MM.1S (cell line): ENCODE measurements around the gene ZNRF3.

ENCODE experiments used
- DNase-seq: peaks from one replicate; pipeline ENCODE4 v3.0.0-alpha.2; 2015
- H2AFZ ChIP-seq: fragments of 300-600 bp; sonication (generic); 2 replicates; pipeline ENCODE4 v1.6.0; 2016; ENCODE audit warnings: antibody characterized with exemption, low read length
- H3F3A ChIP-seq: fragments of 300-600 bp; sonication (generic); 2 replicates; pipeline ENCODE4 v1.6.1; 2016; ENCODE audit warnings: mild to moderate bottlenecking, antibody characterized with exemption, low read length, moderate library complexity, mixed read lengths; ENCODE audit not compliant: insufficient read depth
- H3K27ac ChIP-seq: fragments of 300-600 bp; sonication (generic); 2 replicates; pipeline ENCODE4 v1.5.1; 2016; ENCODE audit warnings: mild to moderate bottlenecking, low read length
- H3K27me3 ChIP-seq: fragments of 300-600 bp; sonication (generic); replicated peaks from 2 replicates; pipeline ENCODE4 v1.6.0; 2016; ENCODE audit warnings: low read length; ENCODE audit not compliant: insufficient read depth
- H3K36me3 ChIP-seq: fragments of 300-600 bp; sonication (generic); replicated peaks from 2 replicates; pipeline ENCODE4 v1.6.1; 2016; ENCODE audit warnings: mild to moderate bottlenecking, low read length, mixed read lengths; ENCODE audit not compliant: insufficient read depth
- H3K4me1 ChIP-seq: fragments of 300-600 bp; sonication (generic); 2 replicates; pipeline ENCODE4 v1.6.1; 2016; ENCODE audit warnings: low read length, mixed read lengths
- H3K4me2 ChIP-seq: fragments of 300-600 bp; sonication (generic); 2 replicates; pipeline ENCODE4 v1.6.0; 2016; ENCODE audit warnings: low read depth, low read length
- H3K4me3 ChIP-seq: fragments of 300-600 bp; sonication (generic); 2 replicates; pipeline ENCODE4 v1.5.1; 2016; ENCODE audit warnings: low read length, mixed read lengths
- H3K79me2 ChIP-seq: fragments of 300-600 bp; sonication (generic); 2 replicates; pipeline ENCODE4 v1.6.1; 2016; ENCODE audit warnings: mixed run types, low read length, mixed read lengths
- H3K9ac ChIP-seq: fragments of 300-600 bp; sonication (generic); 2 replicates; pipeline ENCODE4 v1.6.1; 2016; ENCODE audit warnings: low read length, mixed read lengths
- H3K9me2 ChIP-seq: fragments of 300-600 bp; sonication (generic); replicated peaks from 2 replicates; pipeline ENCODE4 v1.6.1; 2016; ENCODE audit warnings: mild to moderate bottlenecking, low read length, mixed read lengths; ENCODE audit not compliant: insufficient read depth
- H3K9me3 ChIP-seq: fragments of 300-600 bp; sonication (generic); replicated peaks from 2 replicates; pipeline ENCODE4 v1.6.1; 2016; ENCODE audit warnings: mild to moderate bottlenecking, low read length, mixed read lengths; ENCODE audit not compliant: insufficient read depth
- H4K20me1 ChIP-seq: fragments of 300-600 bp; sonication (generic); 2 replicates; pipeline ENCODE4 v1.6.1; 2016; ENCODE audit warnings: mild to moderate bottlenecking, low read length, moderate library complexity, mixed read lengths; ENCODE audit not compliant: insufficient read depth
- EZH2 ChIP-seq: fragments of 300-600 bp; sonication (generic); optimal IDR thresholded peaks from 2 replicates; pipeline ENCODE3; 2017; ENCODE audit warnings: low read depth, mild to moderate bottlenecking, antibody characterized with exemption, low read length, mixed read lengths
- EZH2phosphoT487 ChIP-seq: fragments of 300-600 bp; sonication (generic); IDR thresholded peaks from 2 replicates; pipeline ENCODE4 v1.6.1; 2018; ENCODE audit warnings: antibody characterized with exemption, low read length
- TF ChIP-seq, protein P1 (sequence below): fragments of 300-600 bp; sonication (generic); IDR thresholded peaks from 2 replicates; pipeline ENCODE4 v1.5.1; 2016; ENCODE audit warnings: antibody characterized with exemption, low read length, mixed read lengths

The ZNRF3 gene

DNA sequence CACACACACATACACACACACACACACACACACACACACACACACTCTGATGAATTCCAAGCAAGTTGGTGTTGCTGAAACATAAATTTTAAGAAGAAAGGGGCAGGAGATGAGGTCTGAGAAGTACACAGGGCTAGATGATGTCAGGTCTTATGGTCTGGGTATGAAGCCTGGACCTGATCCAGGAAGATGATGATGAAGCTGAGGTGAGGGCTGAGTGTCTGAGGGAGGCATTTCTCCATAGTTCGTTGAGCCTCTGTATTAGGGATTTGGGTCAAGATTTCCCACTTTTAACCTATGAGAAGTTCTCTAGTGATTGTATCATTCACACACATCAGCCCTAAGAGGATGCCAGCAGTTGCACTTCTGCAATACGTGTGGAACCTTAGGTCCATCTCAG lies 222.1 kb downstream of the ZNRF3 start:
- no peak overlapping the region for H2AFZ ChIP-seq
- no peaks in the 10 kb centered on the region for H3K27me3 ChIP-seq
- H3K36me3 ChIP-seq: no peaks in the 10 kb centered on the region
- no peaks in the 10 kb centered on the region for H4K20me1 ChIP-seq
- H3K9me3 ChIP-seq: no peaks in the 10 kb centered on the region
- no peaks in the 10 kb centered on the region for H3K79me2 ChIP-seq
- H3K27ac ChIP-seq: no peak overlapping the region
- TF ChIP-seq, protein P1, sequence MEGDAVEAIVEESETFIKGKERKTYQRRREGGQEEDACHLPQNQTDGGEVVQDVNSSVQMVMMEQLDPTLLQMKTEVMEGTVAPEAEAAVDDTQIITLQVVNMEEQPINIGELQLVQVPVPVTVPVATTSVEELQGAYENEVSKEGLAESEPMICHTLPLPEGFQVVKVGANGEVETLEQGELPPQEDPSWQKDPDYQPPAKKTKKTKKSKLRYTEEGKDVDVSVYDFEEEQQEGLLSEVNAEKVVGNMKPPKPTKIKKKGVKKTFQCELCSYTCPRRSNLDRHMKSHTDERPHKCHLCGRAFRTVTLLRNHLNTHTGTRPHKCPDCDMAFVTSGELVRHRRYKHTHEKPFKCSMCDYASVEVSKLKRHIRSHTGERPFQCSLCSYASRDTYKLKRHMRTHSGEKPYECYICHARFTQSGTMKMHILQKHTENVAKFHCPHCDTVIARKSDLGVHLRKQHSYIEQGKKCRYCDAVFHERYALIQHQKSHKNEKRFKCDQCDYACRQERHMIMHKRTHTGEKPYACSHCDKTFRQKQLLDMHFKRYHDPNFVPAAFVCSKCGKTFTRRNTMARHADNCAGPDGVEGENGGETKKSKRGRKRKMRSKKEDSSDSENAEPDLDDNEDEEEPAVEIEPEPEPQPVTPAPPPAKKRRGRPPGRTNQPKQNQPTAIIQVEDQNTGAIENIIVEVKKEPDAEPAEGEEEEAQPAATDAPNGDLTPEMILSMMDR: no peak
- TF ChIP-seq EZH2phosphoT487 (no peak), EZH2 (no peak)
- no peak overlapping the region for H3K4me2 ChIP-seq
- H3K4me3 ChIP-seq: no peak overlapping the region
- H3F3A ChIP-seq: no peaks in the 10 kb centered on the region
- H3K9me2 ChIP-seq: no peaks in the 10 kb centered on the region
- H3K9ac ChIP-seq: no peak overlapping the region
- DNase-seq: no peak
- peaks cover 7% of the 10 kb centered on the region; the same call in 1 of the 2 replicates for H3K4me1 ChIP-seq

DNA sequence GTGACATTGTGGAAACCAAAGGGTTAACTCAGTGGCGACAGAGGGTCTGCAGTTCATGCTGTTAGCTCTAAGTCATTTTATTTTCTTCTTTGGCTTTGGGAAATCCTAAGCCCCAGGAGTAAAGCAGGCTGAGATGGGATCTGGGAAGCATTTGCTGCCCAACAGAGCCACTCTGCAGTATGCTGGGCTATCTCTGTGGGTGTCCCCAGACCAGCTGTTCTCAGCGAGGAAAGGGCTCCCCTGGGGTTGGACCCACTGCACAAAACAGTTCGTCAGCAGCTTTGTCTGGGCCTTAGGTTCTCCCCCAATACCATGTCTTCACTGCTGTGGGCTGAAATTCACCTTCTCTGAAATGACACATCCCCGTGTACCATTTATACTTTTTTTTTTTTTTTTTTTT lies 223.5 kb downstream of the ZNRF3 start:
- H3K9ac ChIP-seq: no peak overlapping the region
- H3K9me3 ChIP-seq: no peaks in the 10 kb centered on the region
- TF ChIP-seq, protein P1: no peak
- TF ChIP-seq EZH2 (no peak), EZH2phosphoT487 (no peak)
- no peaks in the 10 kb centered on the region for H3K9me2 ChIP-seq
- no peaks in the 10 kb centered on the region for H4K20me1 ChIP-seq
- H2AFZ ChIP-seq: no peak overlapping the region
- H3F3A ChIP-seq: no peaks in the 10 kb centered on the region
- no peak overlapping the region for H3K4me2 ChIP-seq
- H3K36me3 ChIP-seq: no peaks in the 10 kb centered on the region
- DNase-seq: no peak
- H3K27ac ChIP-seq: no peak overlapping the region
- no peaks in the 10 kb centered on the region for H3K79me2 ChIP-seq
- no peaks in the 10 kb centered on the region for H3K27me3 ChIP-seq
- no peak overlapping the region for H3K4me3 ChIP-seq
- H3K4me1 ChIP-seq: peaks cover 7% of the 10 kb centered on the region; the same call in 1 of the 2 replicates
